DMS114 treated with DMSO at 0.1 percent for 48 hours (cell line): ENCODE measurements around the gene LST1.

Source experiments
- DNase-seq: peaks from one replicate; lab custom pipeline; 2025; ENCODE audit not compliant: unreplicated experiment; lab: John Stamatoyannopoulos, UW

LST1 gene

GRCh38 chr6:31559958-31560696 lies 25.9 kb upstream of the LST1 start:
- DNase-seq, result no peak

GRCh38 chr6:31560697-31561058 lies 25.4 kb upstream of the LST1 start:
- DNase-seq, result no peak

GRCh38 chr6:31567531-31568370 lies 18.3 kb upstream of the LST1 start:
- DNase-seq, result no peak

- DNase-seq, result no peak
These were observed 17.5 kb upstream of the LST1 start for GRCh38 chr6:31568537-31568961.

GRCh38 chr6:31569861-31570536 lies 16.1 kb upstream of the LST1 start:
- no peak for DNase-seq

GRCh38 chr6:31572041-31572911 lies 13.8 kb upstream of the LST1 start, which contains the start of gene LTA:
TSS of gene LTA (plus strand) at chr6:31572289. CDS start at chr6:31572743, 454 bp downstream.
- no peak for DNase-seq

GRCh38 chr6:31573239-31574105 lies 12.6 kb upstream of the LST1 start:
- DNase-seq, result no peak

GRCh38 chr6:31574106-31575061 lies 11.7 kb upstream of the LST1 start:
- DNase-seq, result no peak

- DNase-seq, result no peak
These were observed 10.7 kb upstream of the LST1 start, which contains the start of gene TNF for GRCh38 chr6:31575335-31575901. TSS of gene TNF (plus strand) at chr6:31575565. CDS start at chr6:31575742, 177 bp downstream.

- no peak for DNase-seq
These were observed 10.0 kb upstream of the LST1 start for GRCh38 chr6:31575952-31576685.

GRCh38 chr6:31576897-31577578 lies 9.0 kb upstream of the LST1 start:
- no peak for DNase-seq

- no peak for DNase-seq
These were observed 8.5 kb upstream of the LST1 start for GRCh38 chr6:31577579-31577966.

- no peak for DNase-seq
These were observed 7.6 kb upstream of the LST1 start for GRCh38 chr6:31578184-31579118.

GRCh38 chr6:31579119-31579505 lies 7.0 kb upstream of the LST1 start:
- DNase-seq, result no peak

- DNase-seq, result no peak
These were observed 6.3 kb upstream of the LST1 start for GRCh38 chr6:31579546-31580437.
